ENCODE data around the gene TXNIP.

Gene TXNIP

GRCh38 chr1:145964328-145965118 is 31.9 kb downstream of the TXNIP start, which contains the start of the genes ANKRD34A and POLR3GL:
ANKRD34A (minus strand) TSS chr1:145964575; CDS start chr1:145961759, 2,816 bp downstream.
POLR3GL (plus strand) TSS chr1:145964690; CDS start chr1:145974866, 10,176 bp downstream.
- CTCF ChIA-PET: interaction anchor here (1.0 to 8.5 kb wide), 14 partner anchors 9 to 119 kb away, joined by 3 to 130 read pairs (median 5); partner anchors contain the start of genes ITGA10, NUDT17, RBM8A and TXNIP
- no peak for TF ChIP-seq CTCF (IDR thresholded peaks at IDR 0.05; ENCODE audit: insufficient read depth, low read length, missing control alignments)
- peak within 1 kb of the TSS; percentile 93 for H3K4me3 ChIP-seq (ENCODE audit: low read depth, low read length)

GRCh38 chr1:145963265-145964019 is 32.9 kb downstream of the TXNIP start:
- no peak for TF ChIP-seq CTCF (IDR thresholded peaks at IDR 0.05; ENCODE audit: insufficient read depth, low read length, missing control alignments)
- no peak for DNase-seq (ENCODE audit: low read depth, low spot score)
- CTCF ChIA-PET: interaction anchor here (1.0 to 8.5 kb wide), 12 partner anchors 10 to 114 kb away, joined by 3 to 130 read pairs (median 6); partner anchors contain the start of genes ITGA10 and RBM8A
- peak overlapping the region; percentile 93 for H3K4me3 ChIP-seq (ENCODE audit: low read depth, low read length)
- POLR2A ChIA-PET: interaction anchor here (0.6 to 2.4 kb wide), 5 partner anchors 33 to 116 kb away, joined by 3 to 18 read pairs (median 6); partner anchors contain the start of genes ANKRD35, PIAS3 and TXNIP

More at GRCh38 chr1:145964328-145965118, 31.9 kb downstream of the TXNIP start, which contains the start of the genes ANKRD34A and POLR3GL:
- no peak for DNase-seq (ENCODE audit: low read depth, low spot score)
- POLR2A ChIA-PET: interaction anchor here (0.7 to 2.4 kb wide), 8 partner anchors 10 to 106 kb away, joined by 3 to 18 read pairs (median 4); partner anchors contain the start of genes ANKRD35, PIAS3 and RBM8A

DNA sequence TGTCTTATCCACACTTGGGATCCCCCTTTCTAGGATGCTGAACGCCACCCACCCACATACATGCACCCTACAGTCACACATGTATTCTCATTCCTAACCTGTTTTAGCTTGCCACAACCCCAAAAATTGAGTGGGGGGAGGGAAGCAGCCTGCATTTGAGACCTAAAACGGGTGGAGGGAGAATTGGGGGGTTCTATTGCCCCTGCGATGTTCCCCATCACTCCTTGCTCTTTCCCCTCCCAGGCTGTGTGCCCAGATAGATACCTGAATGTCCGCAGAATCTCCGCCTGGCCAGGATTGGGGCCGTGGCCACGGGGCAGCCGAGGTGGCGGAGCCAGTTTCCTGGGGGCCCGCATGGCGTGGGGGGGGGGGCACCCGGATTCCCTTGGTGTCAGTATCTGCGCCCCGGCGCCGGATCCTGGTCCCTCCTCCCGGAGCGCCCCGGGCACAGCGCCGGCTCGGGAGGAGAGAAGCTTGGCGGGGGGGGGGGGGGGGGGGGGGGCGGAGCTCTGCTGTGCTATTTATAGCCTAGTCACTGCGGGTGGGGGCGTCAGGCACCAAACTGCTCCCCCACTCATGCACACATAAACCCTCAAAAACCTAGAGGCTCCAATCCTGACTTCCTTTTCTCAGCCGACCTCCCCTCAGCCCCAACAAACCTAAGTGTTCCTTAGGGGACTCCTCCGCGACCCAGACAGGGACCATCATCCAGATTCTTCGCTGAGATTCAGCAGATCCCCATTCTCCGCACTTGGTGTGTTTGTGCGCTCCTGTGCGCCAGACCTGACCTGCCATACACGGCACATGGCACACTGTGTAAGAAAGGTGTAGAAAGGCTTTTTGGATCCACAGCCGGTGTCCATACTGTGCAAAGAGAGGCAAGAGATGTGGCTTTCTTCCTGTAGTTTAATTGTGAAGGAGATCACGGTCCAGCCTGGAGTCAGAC is 33.9 kb downstream of the TXNIP start:
- peak overlapping the region; percentile 66 for H3K4me3 ChIP-seq (ENCODE audit: low read depth, low read length)
- no peak for DNase-seq (ENCODE audit: low read depth, low spot score)
- CTCF ChIA-PET: interaction anchor here (1.8 to 8.5 kb wide), 3 partner anchors 15 to 53 kb away, joined by 6 to 130 read pairs (median 8); partner anchors contain the start of gene ITGA10
- POLR2A ChIA-PET: interaction anchor here (0.5 to 2.4 kb wide), 4 partner anchors 31 to 104 kb away, joined by 3 to 18 read pairs (median 6); partner anchors contain the start of genes PIAS3 and TXNIP
- TF ChIP-seq CTCF (IDR thresholded peaks at IDR 0.05; ENCODE audit: insufficient read depth, low read length, missing control alignments): no peak

- CTCF ChIA-PET: no interaction called here
- H3K4me3 ChIP-seq (ENCODE audit: low read depth, low read length): peak overlapping the region; percentile 66
- no peak for DNase-seq (ENCODE audit: low read depth, low spot score)
- POLR2A ChIA-PET: no interaction called here
- TF ChIP-seq CTCF (IDR thresholded peaks at IDR 0.05; ENCODE audit: insufficient read depth, low read length, missing control alignments): no peak
Observed at GRCh38 chr1:145961425-145962156, 34.8 kb downstream of the TXNIP start.

GRCh38 chr1:145961109-145961424 is 35.3 kb downstream of the TXNIP start:
- ChIA-PET CTCF (interaction anchor here (1.1 kb wide), 1 partner anchor 11 kb away, joined by 3 read pairs; no protein-coding TSS in a partner anchor), POLR2A (no interaction called here)
- peak overlapping the region; percentile 66 for H3K4me3 ChIP-seq (ENCODE audit: low read depth, low read length)
- no peak for TF ChIP-seq CTCF (IDR thresholded peaks at IDR 0.05; ENCODE audit: insufficient read depth, low read length, missing control alignments)
- DNase-seq (ENCODE audit: low read depth, low spot score): no peak
